Measurements from ENCODE around the gene LIN7B. TPM values are rescaled to one million over a fixed set of nuclear protein-coding genes. Genes with fewer than 3 reads are reported as not detected.

Gene LIN7B
- total and polyA plus RNA-seq, 9 of the 15 experiments (the other 6 are each of a cell fraction or from before 2014, with no cell fraction given), result 0.89 to 15.7 (median 4.0) TPM

- TF ChIP-seq, protein P1, sequence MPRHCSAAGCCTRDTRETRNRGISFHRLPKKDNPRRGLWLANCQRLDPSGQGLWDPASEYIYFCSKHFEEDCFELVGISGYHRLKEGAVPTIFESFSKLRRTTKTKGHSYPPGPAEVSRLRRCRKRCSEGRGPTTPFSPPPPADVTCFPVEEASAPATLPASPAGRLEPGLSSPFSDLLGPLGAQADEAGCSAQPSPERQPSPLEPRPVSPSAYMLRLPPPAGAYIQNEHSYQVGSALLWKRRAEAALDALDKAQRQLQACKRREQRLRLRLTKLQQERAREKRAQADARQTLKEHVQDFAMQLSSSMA (CRISPR knock-in tag; IDR thresholded peaks at IDR 0.05), result peak; percentile 72; the same call in 1 of the 2 replicates
- TF ChIP-seq ATF7 (IDR thresholded peaks at IDR 0.05) (peak; percentile 83; the same call in 1 of the 2 replicates), SIRT6 (IDR thresholded peaks at IDR 0.05; ENCODE audit: low read depth, low read length) (no peak), NCOA2 (IDR thresholded peaks at IDR 0.05; ENCODE audit: partially characterized antibody in 2 of 2) (no peak), POLR2H (tag; IDR thresholded peaks at IDR 0.05; ENCODE audit: low read depth) (peak; percentile 91), SMARCE1 (IDR thresholded peaks at IDR 0.05) (no peak), TAF9B (IDR thresholded peaks at IDR 0.05; ENCODE audit: partially characterized antibody) (peak; percentile 98), ZNF77 (CRISPR knock-in tag; IDR thresholded peaks at IDR 0.05) (no peak), ZBTB5 (IDR thresholded peaks at IDR 0.05) (no peak), BHLHE40 (IDR thresholded peaks at IDR 0.05; ENCODE audit: low read length) (no peak), TCF7 (IDR thresholded peaks at IDR 0.05; ENCODE audit: borderline replicate concordance) (no peak), SMC3 (conservative IDR thresholded peaks at IDR 0.05; ENCODE audit: insufficient read depth, low read depth, low read length) (no peak), LARP7 (IDR thresholded peaks at IDR 0.05) (0 out of 2 replicates have a peak, but pooled peaks have one; percentile 55), STAG1 (CRISPR knock-in tag; IDR thresholded peaks at IDR 0.05; ENCODE audit: borderline replicate concordance) (no peak), ZNF785 (CRISPR knock-in tag; IDR thresholded peaks at IDR 0.05) (no peak), SMARCA5 (IDR thresholded peaks at IDR 0.05) (no peak), HOMEZ (CRISPR knock-in tag; IDR thresholded peaks at IDR 0.05) (0 out of 2 replicates have a peak, but pooled peaks have one; percentile 41), HNRNPLL (IDR thresholded peaks at IDR 0.05; ENCODE audit: low read depth, low read length, poor library complexity, severe bottlenecking) (peak; percentile 73), JUN (IDR thresholded peaks at IDR 0.05; ENCODE audit: borderline replicate concordance, low read depth, low read length) (no peak), JUN (CRISPR knock-in tag; IDR thresholded peaks at IDR 0.05; ENCODE audit: borderline replicate concordance) (no peak)
- TF ChIP-seq, protein P2, sequence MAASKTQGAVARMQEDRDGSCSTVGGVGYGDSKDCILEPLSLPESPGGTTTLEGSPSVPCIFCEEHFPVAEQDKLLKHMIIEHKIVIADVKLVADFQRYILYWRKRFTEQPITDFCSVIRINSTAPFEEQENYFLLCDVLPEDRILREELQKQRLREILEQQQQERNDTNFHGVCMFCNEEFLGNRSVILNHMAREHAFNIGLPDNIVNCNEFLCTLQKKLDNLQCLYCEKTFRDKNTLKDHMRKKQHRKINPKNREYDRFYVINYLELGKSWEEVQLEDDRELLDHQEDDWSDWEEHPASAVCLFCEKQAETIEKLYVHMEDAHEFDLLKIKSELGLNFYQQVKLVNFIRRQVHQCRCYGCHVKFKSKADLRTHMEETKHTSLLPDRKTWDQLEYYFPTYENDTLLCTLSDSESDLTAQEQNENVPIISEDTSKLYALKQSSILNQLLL (CRISPR knock-in tag; IDR thresholded peaks at IDR 0.05; ENCODE audit: borderline replicate concordance), result no peak
- TF ChIP-seq, protein P3, sequence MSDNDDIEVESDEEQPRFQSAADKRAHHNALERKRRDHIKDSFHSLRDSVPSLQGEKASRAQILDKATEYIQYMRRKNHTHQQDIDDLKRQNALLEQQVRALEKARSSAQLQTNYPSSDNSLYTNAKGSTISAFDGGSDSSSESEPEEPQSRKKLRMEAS (CRISPR knock-in tag; IDR thresholded peaks at IDR 0.05), result peak; percentile 73
- TF ChIP-seq, protein P4, sequence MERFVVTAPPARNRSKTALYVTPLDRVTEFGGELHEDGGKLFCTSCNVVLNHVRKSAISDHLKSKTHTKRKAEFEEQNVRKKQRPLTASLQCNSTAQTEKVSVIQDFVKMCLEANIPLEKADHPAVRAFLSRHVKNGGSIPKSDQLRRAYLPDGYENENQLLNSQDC (CRISPR knock-in tag; IDR thresholded peaks at IDR 0.05), result 0 out of 2 replicates have a peak, but pooled peaks have one; percentile 64
These were observed 28.9 kb upstream of the LIN7B start, which contains the start of gene SNRNP70 (continued) for GRCh38 chr19:49085020-49085867.
